Activated CD4-positive, alpha-beta T cell treated with anti-CD3 and anti-CD28 coated beads, Interleukin-10, Interleukin-2, amounts not matched to agents 100 ng/mL and 50 ng/mL, durations not matched to agents 16 hours and 8 hours (primary cell): Measurements from ENCODE around the gene PKIG.

Experiments used
- DNase-seq: peaks from one replicate; pipeline ENCODE4 v3.0.0-alpha.2; 2020

The PKIG gene

DNA sequence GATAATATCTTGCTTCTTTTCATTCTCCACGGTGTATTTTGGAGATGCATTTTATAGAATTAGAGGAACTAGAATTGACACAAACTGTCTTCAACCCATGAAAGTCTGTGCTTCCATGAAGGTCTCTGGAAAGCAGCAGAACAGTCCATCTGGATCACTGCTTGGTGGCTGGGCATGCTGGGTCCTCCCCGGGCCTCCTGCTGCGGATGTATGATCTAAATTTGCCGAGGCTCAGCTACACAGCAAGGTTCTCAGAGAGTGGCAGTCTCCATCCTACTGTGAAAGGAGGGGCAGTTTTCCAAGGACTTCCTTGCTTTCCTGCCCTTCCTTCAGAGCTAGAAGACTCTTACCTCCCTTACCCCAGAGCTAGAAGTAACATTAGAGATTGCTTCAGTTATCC lies 15.1 kb downstream of the PKIG start:
- DNase-seq = no peak

DNA sequence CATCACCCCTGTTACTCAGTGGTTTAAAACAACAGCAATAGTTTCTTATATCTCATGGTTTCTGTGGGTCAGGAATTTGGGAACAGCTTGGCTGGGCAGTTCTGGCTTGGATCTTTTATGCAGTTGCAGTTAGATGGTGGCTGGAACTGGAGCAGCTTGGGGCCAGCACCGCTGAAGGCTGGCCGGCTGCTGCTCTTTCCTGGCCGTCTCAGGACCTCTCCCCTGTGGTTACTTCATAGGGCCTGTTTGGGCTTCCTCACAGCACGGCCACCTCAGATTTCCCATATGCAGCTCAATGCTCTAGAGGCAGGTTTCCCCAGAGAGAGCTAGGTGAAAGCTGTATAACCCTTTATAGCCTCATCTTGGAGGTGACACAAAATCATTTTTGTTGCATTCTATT lies 15.6 kb downstream of the PKIG start:
- DNase-seq = no peak

DNA sequence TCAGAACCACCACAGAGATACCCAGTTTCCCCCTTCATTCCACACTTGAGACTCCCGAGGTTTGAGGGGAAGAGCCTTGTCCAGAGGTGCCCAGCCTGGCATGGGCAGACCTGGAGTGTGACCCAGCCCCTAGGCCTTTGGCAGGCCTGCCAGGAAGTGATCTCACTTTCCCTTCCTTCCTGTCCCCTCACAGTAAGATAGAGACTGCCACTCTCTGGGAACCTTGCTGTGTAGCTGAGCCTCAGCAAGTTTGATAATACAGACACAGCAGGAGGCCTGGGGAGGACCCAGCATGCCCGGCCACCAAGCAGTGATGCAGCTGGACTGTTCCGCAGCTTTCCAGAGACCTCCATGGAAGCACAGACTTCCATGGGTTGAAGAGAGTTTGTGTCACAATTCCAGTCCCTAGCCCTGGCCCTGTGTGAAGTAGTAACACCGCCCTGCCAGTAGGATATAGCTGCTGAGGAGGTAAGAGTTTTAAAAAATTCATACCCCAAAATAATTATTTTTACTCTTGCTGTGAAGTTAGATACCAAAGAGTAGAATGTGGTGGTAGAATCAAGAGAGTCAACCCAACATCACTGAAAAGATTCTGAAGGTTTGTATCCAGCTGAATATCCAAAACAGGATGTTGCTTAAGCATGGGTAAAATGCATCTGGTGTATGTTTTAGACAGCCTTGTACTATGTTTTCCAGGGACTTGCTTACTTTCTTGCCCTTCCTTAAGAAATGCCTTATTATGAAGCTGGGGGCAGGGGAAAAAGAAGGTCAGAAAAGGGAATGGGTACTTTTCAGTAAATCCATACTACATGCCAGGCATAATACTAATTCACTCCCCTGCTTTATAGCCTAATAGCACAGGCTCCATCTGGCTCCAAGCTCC lies 16.3 kb downstream of the PKIG start:
- peak; percentile 51 for DNase-seq

DNA sequence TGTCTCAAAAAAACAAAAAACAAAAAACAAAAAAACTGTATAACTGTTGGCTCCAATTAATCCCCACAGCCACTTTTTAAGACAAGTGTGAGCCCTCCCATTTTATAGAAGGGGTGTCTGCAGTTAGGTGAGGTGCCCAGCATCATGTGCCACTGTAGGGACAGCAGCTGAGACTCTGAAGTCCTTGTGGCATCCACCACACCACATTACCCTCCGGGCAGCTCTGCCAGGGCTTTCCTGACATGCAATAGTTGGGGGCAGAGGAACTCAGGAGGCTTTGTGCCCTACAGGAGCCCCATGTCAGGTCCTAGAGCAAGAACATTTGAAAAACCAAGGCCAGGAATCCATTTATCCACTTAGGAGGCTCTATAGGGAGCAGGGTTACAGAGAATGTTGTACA lies 17.3 kb downstream of the PKIG start:
- DNase-seq = no peak

DNA sequence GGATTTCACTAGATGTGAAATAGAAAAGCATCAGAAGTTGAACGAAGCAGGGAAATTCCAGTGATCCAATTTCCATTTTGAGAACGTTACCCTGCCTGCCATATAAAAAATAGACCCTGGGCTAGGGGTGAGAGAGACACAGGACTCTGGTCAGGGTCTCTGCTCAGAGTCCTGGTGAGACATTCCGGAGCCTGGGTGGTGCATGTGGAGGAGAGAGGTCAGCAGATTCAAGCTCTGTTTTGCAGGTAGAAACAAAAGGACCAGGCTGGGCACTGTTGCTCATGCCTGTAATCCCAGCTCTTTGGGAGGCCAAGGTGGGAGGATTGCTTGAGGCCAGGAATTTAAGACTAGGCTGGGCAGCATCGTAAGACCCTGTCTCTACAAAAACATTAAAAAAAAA lies 17.9 kb downstream of the PKIG start:
- no peak for DNase-seq

DNA sequence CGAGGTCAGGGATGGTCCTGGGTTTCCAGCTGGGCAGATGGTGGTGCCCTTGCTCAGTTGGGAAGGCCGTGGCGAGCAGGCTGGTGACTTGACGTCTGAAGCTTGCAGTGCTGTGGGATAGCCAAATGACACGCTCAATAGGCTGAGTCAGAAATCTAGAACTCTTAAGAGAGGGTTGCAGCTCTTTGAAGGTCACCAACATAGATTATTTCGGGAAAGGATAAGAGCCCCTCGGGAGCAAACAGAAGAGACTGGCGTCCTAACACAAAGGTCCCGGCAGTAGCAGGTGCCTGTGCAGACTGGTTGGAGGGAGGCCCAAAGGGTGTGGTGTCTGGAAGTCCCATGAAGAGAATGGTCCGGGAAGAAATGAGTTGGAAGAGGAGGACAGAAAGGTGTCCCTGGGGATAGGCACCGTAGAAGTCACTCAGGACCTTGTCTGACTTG lies 18.4 kb downstream of the PKIG start:
- DNase-seq = no peak

DNA sequence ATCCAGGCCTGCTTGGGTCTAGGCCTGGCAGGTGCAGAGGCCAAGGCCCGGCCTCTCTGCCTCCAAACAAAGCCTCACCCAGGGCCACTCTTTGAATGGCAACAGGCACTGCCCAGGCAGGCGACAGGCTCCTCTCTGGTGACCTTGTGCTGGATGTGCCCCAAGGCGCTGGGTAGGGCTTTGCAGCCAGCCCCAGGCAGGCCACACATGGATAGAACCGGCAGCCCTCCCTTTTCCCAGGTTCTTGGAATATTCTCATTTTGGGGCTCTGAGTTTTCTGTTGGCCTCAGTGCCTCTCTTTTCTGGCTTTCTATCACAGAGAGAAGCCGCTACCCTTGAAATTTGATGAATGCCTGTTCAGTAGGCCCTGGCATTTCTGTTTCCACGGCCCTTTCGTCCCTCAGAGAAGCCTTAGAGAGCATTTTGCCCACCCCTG lies 18.9 kb downstream of the PKIG start:
- DNase-seq = no peak

DNA sequence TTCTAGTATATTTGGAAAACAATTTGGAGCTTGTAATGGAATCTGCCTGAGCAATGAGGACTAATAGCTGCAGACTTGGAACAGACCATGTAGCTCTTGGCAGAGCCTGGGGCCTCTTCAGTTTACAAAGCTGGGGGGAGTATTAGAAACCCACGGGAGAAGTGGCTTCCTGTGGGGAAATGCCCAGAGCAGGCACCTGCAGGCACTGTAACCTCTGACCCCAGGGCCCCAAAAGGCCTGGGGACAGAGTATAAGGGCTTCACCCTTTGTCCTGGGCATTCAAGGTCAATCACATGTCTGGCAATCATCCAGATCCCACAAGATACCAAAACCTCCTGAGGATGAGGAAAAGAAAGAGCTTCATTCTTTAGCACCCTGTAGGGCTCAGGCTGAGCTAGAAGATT lies 19.4 kb downstream of the PKIG start:
- no peak for DNase-seq

DNA sequence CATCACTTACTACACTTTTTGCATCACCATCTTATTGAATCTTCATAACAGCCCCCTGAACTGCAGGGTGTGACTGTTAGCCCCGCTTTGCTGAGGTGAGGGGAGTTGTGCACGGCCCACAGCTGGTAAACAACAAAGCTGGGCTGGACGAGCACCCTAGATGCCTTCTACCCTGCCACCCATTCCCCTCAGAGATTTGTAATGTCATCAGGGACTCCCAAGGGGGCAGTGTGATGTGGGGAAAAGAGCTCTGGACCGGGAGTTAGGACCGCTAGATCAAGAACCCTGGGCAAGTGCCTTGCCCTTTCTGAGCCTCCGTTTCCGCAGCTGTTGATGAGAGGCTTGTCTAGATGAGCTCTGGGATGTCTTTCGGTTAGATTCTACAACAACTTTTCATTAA lies 20.9 kb downstream of the PKIG start:
- no peak for DNase-seq

DNA sequence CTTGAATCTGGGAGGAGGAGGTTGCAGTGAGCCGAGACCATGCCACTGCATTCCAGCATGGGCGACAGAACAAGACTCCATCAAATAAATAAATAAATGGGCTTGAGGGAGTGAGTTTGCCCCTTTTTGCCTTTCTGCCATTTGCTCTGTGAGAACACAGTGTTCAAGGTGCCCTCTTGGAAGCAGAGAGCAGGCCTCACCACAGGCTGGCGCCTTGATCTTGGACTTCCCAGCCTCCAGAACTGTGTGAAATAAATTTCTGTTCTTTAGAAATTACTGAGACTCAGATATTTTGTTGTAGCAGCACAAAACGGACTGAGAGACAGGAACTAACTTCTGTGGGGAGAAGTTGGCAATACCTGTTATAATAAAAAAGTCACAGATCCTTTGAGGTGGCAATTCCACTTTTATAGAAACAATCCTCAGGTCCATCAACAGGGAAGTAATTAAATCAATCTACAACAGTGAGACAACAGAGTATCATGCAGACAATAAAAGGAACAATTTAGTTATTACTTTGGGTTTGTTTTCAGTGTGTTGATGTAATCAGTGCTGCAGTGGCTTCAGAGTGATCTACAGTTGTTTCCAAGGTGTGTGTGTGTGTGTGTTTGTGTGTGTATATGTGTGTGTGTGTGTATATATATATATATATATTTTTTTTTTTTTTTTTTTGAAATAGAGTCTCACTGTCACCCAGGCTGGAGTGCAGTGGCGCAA lies 24.5 kb downstream of the PKIG start:
- no peak for DNase-seq

DNA sequence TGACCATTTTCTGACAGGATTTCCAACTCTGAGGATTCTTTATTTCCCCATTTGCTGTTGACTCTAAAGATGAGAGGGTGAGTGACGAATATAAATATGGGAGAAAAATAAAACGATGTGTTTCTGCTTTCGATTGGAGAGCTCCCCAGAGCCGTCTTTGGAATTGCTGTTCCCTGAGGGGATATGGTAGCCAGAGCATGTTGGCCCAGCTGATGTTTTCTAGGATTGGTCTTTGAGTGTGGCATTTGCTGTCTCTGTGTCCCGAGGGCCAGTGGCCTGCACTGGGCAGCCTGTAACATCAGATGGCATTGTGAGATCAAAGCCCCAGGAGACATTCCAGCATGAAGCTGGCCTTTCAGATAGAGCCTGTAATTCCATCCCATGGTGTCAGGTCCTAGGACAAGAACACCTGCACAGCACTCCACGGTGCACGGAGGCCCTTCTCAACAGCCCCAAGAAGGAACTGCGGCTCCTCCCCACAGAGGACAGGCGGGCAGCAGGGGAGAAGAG lies 26.7 kb downstream of the PKIG start:
- no peak for DNase-seq

DNA sequence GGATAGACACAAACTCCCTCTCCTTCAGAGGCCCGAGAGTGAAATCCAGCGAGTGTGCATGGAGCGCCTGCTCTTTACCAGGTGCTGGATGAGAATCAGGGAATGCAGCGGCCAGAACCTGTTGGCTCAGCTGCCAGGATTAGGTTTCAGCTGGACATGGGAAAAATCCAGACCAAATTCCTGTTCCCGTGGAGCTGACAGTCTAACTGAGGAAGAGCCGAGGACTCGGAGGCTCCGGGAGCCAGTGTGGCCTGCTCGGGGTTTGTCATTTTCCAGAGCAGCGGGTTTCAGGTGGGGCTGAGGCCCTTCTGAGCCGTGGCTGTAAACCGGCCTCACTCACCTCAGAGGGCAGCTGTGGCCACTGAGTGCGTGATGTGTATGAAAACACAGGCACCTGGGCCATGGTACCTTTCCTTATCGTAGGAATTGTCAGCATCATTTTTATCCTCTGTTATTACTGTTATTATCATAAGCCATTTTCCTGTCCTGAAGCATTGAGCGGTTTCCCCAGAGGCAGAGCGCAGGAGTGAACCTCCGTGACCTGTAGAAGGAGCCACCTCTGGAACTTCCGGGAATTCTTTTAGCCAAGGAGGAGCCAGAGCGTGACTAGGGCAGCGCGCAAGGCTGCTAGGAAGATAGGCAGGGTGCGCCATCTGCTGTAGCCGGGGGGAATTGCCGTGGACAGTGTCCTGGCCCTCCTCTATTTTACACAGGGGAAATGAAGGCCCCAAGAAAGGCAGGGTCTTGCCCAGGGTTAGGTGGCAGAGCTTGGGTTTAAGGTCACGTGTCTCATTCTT lies 27.3 kb downstream of the PKIG start:
- DNase-seq = peak; percentile 82

DNA sequence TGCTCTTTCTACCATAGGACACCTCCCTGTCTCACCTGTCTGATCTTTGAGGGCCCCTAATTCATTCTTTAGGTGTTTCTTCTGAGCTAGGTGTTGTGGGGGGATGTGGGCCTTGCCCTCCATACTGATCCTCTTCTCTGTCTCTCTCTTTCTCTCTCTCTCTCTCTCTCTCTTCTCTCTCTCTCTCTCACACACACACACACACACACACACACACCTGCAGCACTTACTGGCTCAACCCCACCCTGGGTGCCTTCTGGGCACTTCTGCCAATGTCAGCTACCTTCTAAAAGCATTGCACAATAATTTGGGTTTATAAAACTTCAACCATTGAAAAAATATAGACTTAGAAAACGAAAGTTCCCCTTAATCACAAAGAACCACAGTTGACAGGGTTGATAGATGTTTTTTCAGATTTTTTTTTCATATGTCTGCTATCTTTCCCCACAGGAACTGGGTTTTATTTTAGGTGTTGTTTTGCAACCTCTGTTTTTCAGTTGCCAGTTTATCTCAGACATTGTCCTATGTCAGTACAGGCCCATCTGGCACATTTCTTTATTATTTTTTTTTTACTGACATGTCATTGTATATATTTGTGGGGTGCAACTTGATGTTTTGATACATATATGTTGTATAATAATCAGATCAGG lies 28.1 kb downstream of the PKIG start:
- no peak for DNase-seq

DNA sequence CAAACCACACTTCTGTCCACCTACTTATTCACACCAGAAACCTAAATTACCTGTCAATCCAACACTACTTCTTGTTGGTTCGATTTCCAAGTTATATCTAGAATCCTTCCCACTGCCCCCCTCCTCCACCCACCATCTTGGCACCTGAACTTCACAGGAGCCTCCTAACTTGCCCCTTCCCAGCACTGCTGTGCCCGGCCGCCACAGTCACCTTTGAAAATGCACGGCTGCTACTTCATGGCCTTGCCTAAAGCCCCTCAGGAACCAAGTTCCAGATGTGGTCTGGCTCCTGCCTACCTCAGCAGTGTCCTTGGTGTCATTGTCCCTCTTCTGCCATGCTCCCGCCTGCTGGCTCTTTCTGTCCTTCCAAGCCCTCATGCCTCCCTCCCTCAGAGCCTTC lies 31.2 kb downstream of the PKIG start:
- no peak for DNase-seq

DNA sequence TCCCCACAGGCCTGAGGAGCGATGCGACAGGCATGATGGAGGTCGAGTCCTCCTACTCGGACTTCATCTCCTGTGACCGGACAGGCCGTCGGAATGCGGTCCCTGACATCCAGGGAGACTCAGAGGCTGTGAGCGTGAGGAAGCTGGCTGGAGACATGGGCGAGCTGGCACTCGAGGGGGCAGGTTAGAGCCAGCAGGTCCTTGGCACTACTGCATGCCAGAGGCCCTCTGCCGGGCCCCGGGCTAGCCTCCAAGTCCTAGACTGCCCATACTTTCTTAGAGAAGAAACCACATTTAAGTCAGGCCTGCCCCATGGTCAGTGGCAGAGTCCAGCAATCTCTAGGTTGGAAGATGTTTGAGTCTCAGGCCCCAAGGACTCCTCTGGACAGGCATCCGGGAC lies 32.1 kb downstream of the PKIG start:
- no peak for DNase-seq

DNA sequence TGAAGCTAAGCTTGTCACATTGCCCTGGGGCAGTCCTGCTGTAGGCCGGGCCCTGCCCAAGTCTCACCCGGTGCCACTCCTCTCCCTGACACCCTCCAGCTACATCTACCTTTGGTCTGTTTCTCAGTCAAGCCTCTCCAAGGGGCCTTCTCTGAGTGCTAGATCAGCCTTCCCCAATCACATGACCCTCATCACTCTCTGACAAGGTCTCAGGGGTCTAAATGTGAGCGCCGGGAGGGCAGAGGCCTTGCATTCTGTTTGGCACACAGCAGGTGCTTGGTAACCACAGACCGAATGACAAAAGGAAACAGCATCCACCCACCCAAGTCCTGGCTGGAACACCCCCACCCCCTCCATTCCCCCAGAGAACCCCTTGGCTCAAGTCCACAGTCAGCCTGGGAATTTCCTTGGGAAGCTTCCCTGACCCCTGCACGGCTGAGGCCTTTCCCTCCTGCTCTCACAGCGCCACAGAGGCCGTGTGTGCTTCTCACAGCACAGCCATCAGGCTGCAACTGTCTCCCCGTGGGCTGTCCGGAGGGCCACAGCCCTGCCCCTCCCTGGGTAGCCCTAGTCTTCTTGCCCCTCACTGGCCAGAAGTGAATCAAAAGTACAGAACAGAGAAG lies 32.9 kb downstream of the PKIG start:
- no peak for DNase-seq

DNA sequence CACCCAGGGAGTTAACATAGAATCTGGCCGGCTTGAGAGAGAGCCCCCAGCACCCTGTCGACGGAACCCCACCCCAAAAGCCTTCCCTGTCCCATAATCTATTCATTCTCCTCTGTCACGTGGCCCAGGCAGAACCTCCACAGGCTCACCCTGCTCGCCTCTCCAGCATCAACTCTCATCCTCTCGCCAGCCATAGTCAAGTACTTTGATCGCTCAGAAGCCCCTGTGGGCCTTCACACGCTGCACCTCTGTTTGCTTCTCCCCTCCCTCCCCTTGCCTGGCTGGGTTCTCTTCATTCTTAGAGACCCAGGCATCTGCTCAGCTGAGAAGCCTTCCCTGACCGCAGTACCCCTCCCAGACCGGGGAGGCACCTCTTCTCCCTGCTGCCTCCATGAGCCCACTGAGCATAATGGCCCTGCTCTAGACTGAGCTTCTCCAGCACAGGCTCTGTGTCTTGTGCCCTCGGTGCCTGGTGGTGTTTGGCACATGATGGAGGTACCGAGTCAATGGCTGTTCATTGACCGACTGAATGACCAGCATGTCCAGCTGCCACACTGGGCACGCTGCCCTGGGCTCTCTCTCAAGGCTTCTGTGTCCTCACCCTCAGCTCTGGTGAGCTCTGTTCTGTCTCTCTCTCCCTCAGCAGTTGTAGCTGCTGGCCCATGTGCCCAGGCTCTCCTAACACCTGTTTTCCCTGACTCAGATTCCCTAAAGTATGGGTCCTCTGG lies 33.7 kb downstream of the PKIG start:
- DNase-seq = no peak

DNA sequence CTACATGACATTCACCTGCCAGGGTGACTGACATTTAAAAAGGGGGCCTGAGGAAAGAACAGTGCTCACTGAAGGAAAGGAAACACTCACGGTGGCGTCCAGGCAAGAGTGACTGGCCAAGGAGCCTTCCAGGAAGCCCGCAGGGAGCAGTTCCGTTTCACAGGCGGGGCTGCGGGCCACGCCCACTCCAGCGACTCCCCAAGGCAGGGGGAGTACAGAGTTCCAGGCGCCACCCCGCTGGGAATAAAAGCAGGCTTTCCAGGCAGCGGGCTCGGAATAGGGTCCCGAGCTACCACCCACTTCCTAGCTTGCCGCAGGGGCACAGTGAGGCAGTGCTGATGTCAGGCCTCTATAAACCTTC lies 34.2 kb downstream of the PKIG start:
- DNase-seq = no peak

DNA sequence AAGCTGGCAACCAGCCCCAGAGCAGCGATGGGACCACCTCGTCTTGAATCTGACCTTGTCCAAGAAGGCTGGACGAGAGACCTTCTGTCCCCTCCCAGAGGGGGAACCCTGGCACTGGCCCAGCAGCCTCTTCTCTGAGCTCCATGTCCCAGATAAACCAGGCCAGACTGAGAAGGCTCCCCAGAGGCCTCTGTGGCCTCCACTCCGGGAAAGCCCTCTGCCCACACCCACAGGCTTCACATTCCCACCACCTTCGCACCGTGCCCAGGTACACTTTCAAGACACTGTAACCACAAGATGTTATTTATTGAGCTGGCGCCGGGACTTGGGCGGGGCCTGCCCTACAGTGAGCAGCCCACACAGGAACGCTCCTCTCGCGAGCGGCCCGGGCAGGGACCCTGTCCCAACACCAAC lies 35.9 kb downstream of the PKIG start:
- peak; percentile 21 for DNase-seq

DNA sequence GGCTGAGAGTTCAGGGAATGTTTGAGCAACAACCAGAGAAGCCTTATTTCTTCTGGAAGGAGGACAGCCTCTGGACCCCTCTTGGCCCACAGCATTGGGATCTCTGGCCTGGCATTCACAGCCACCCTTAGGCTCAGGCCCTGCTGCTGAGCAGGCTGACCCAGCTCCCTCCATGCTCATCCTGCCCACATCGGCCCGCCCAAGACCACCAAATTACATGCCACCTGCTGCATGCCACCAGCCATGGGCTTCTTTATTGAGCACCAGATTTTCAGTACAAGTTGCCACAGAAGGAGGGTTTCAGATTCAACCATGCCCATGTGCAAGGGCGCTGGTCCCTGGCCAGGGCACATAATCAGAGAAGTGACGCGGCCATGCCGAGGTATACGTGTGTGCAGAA lies 36.9 kb downstream of the PKIG start:
- no peak for DNase-seq

DNA sequence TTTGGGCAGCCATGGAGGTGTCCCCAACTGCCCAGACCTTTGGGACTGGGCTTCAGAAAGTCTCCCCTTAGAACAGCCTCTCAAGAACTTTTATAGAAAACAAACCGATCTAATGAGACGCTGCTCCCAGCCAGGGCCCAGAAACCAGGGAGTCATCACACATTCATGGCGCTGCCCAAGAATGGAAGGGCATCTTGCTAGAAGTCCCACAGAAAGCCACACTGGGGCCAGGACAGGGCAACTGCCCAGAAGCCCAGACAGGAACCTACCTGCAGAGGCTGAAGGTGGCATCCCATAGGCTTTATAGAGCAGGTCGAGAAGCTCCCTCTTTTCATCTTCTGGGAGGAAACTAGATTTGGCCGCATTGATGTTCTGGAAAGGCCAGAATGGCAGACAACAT lies 37.7 kb downstream of the PKIG start:
- DNase-seq = no peak

DNA sequence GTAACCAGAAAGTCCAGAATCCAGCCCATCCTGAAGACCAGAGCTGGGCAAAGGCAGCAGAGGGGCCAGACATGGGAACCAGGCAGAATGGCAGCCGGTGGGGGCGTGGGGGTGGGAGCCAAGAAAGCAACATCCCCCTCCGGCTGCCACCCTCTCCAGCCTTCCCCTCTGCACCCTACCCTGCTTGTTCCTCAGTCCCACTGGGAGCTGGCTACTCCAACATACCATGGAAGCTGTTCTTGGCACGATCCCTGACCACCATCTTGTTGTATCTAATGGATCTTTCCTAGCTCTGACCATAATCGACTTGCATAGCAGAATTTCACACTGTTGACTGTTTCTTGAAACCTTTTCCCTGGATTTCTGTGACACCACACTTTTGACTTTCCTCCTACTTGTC lies 38.9 kb downstream of the PKIG start:
- no peak for DNase-seq
